ENCODE measurements around the gene TDRD12. TPM values are rescaled to one million over a fixed set of nuclear protein-coding genes. Genes with fewer than 3 reads are reported as not detected.

The TDRD12 gene
- total and polyA plus RNA-seq, 12 donors, result 0.06 to 0.47 (median 0.12) TPM; not detected in 6

DNA sequence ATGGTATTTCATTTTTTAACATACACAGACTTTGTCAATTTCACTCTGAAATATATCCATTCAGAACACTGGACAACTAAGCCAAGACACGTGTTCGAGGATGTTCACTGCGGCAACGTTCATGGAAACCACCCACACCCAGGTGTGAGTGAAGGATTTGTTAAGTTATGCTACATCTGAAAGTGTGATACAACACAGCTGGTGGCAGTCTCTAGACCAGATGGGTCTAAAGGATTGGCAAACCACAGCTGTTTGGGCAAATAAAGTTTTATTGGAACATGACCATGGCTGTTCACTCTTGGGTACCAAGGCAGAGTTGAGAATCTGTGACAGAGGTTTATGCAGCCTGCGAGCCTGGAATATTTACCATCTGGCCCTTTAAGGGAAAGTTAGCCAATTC, 138.0 kb downstream of the TDRD12 start:
- H3K9me3 ChIP-seq, result no peaks in the 10 kb centered on the region
- H3K27me3 ChIP-seq, result no peaks in the 10 kb centered on the region
- 88 to 89% methylated on average over 5 of the region's 5 CpGs for WGBS, 2 donors
- intact Hi-C loops (cut with DNase I), result no loop called here
- DNase-seq (no peak), ATAC-seq (no peak)
- no peak overlapping the region for H3K4me3 ChIP-seq
- H3K36me3 ChIP-seq, result no peaks in the 10 kb centered on the region
- no peak overlapping the region for H3K27ac ChIP-seq
- TF ChIP-seq, protein P1, sequence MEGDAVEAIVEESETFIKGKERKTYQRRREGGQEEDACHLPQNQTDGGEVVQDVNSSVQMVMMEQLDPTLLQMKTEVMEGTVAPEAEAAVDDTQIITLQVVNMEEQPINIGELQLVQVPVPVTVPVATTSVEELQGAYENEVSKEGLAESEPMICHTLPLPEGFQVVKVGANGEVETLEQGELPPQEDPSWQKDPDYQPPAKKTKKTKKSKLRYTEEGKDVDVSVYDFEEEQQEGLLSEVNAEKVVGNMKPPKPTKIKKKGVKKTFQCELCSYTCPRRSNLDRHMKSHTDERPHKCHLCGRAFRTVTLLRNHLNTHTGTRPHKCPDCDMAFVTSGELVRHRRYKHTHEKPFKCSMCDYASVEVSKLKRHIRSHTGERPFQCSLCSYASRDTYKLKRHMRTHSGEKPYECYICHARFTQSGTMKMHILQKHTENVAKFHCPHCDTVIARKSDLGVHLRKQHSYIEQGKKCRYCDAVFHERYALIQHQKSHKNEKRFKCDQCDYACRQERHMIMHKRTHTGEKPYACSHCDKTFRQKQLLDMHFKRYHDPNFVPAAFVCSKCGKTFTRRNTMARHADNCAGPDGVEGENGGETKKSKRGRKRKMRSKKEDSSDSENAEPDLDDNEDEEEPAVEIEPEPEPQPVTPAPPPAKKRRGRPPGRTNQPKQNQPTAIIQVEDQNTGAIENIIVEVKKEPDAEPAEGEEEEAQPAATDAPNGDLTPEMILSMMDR (IDR thresholded peaks at IDR 0.05), result no peak
- H3K4me1 ChIP-seq, result no peaks in the 10 kb centered on the region

DNA sequence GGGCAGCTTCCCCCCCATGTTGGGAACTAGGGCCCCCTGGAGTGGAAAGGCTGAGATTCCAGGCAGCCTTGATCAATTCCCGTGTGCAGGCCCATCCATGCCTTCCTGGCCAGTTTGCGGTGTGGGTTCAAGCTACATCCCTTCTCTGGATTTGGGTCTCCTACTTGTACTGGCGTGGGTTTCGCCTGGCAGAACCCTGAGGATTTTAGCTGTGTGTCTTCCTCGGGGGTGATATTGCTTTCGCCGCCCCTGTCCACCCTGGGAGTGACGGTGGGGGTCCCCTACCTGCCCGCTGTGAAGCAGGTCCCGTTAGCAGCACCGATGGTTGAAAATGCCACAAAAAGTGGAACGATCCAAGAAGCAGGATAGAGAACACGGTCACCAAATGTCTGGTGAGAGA, 138.6 kb downstream of the TDRD12 start:
- TF ChIP-seq, protein P1 (IDR thresholded peaks at IDR 0.05), result no peak
- no peak for DNase-seq
- intact Hi-C loops (cut with DNase I), result no loop called here
- 80 to 87% methylated on average over 13 of the region's 13 CpGs for WGBS, 2 donors
- ATAC-seq, result no peak
- no peaks in the 10 kb centered on the region for H3K36me3 ChIP-seq
- no peaks in the 10 kb centered on the region for H3K9me3 ChIP-seq
- no peaks in the 10 kb centered on the region for H3K27me3 ChIP-seq
- H3K4me1 ChIP-seq, result no peaks in the 10 kb centered on the region
- H3K27ac ChIP-seq, result no peak overlapping the region
- no peak overlapping the region for H3K4me3 ChIP-seq

DNA sequence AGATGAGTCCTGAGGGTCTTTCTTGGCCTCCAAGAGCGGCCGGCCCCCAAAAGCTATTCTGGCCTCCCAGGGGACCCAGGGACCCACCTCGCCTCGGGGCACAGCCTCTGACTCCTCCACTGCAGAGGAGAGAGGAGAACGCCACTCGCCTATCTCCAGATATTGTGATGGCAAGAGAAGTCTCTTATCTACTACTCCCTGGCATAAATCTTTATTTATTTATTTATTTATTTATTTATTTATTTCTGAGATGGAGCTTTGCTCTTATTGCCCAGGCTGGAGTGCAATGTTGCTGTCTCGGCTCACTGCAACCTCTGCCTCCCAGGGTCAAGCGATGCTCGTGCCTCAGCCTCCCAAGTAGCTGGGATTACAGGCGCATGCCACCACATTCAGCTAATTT, 139.0 kb downstream of the TDRD12 start:
- TF ChIP-seq, protein P1 (IDR thresholded peaks at IDR 0.05), result no peak
- no peak overlapping the region for H3K27ac ChIP-seq
- no peaks in the 10 kb centered on the region for H3K36me3 ChIP-seq
- H3K4me1 ChIP-seq, result no peaks in the 10 kb centered on the region
- no peak for ATAC-seq
- no peak for DNase-seq
- no peaks in the 10 kb centered on the region for H3K27me3 ChIP-seq
- no peaks in the 10 kb centered on the region for H3K9me3 ChIP-seq
- no peak overlapping the region for H3K4me3 ChIP-seq
- WGBS, 2 donors, result 95 to 96% methylated on average over 10 of the region's 10 CpGs
- intact Hi-C loops (cut with DNase I), result no loop called here

DNA sequence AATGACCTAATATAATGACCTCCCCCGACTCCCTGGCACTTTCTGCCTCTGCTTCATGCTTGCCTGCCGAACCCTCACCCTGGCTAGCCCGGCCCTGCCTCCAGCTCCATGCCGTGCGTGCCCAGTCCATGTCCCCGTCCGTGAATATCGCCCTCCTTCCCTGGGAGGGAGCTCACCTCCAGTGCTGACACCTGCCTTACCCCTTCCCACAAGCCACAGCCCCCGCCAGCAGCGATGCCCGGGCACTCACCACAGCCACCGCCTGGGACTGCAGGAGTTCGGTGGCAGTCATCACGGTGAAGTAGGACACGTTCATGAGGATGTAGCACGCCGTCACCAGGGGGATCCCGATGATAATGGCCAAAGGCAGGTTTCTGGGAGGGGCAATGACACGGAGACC, 140.0 kb downstream of the TDRD12 start:
- WGBS, 2 donors, result 93% methylated on average over 19 of the region's 19 CpGs
- DNase-seq (no peak), ATAC-seq (no peak)
- H3K9me3 ChIP-seq, result no peaks in the 10 kb centered on the region
- TF ChIP-seq, protein P1 (IDR thresholded peaks at IDR 0.05), result no peak
- intact Hi-C loops (cut with DNase I), result no loop called here
- no peaks in the 10 kb centered on the region for H3K4me1 ChIP-seq
- no peaks in the 10 kb centered on the region for H3K36me3 ChIP-seq
- no peak overlapping the region for H3K4me3 ChIP-seq
- no peaks in the 10 kb centered on the region for H3K27me3 ChIP-seq
- no peak overlapping the region for H3K27ac ChIP-seq

DNA sequence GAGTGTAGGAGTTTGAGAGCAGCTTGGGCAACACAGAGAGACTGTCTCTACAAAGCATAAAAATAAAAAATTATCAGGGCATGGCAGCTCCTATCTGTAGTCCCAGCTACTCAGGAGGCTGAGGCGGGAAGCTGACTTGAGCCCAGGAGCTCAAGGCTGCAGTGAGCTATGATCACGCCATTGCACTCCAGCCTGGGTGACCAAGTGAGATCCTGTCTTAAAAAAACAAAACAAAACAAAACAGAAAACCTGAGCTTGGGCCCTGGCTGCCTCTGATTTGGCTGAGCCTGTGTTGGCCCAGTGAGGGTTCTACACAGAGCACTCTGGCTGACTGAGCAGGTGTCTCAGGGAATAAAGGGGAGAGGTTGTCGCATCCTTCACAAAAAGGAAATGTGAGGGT, 142.0 kb downstream of the TDRD12 start:
- Histone ChIP-seq H3K27ac (no peak overlapping the region), H3K27me3 (no peaks in the 10 kb centered on the region), H3K4me3 (no peak overlapping the region), H3K9me3 (no peaks in the 10 kb centered on the region), H3K4me1 (no peaks in the 10 kb centered on the region), H3K36me3 (no peaks in the 10 kb centered on the region)
- TF ChIP-seq, protein P1 (IDR thresholded peaks at IDR 0.05), result no peak
- ATAC-seq (no peak), DNase-seq (no peak)
- intact Hi-C loops (cut with DNase I), result no loop called here
- WGBS, 2 donors, result 91 to 95% methylated on average over 3 of the region's 3 CpGs

Measured in heart right ventricle (tissue), 16 donors.